Activated gamma-delta T cell treated with anti-CD3 and anti-CD28 coated beads, Interleukin-2, amount 50 U/mL, for 16 hours (primary cell): ENCODE results near the gene TM6SF1.

Source experiments
- DNase-seq: peaks from one replicate; pipeline ENCODE4 v3.0.0-alpha.2; 2020; ENCODE audit warnings: low read depth

TM6SF1 gene

GRCh38 chr15:83174891-83175290 lies 67.4 kb downstream of the TM6SF1 start:
- no peak for DNase-seq

GRCh38 chr15:83178390-83178789 lies 70.9 kb downstream of the TM6SF1 start:
- DNase-seq: no peak

GRCh38 chr15:83178869-83179325 lies 71.5 kb downstream of the TM6SF1 start:
- no peak for DNase-seq

GRCh38 chr15:83185561-83185960 lies 78.1 kb downstream of the TM6SF1 start:
- no peak for DNase-seq
